ENCODE measurements around the gene CLIC4. TPM values are rescaled to one million over a fixed set of nuclear protein-coding genes. Genes with fewer than 3 reads are reported as not detected.

Gene CLIC4
- total and polyA plus RNA-seq, 2 experiments from 2014 or later = 92.5 to 308 TPM

GRCh38 chr1:24868016-24868875 is 123.0 kb downstream of the CLIC4 start:
- Histone ChIP-seq H2AFZ (no peak overlapping the region), H4K20me1 (replicated peaks; ENCODE audit: insufficient read depth) (no peaks in the 10 kb centered on the region), H3K4me3 (no peak overlapping the region), H3K4me1 (ENCODE audit: insufficient read depth) (0 out of 2 replicates have a peak, but pooled peaks cover 9% of the 10 kb centered on the region), H3K79me2 (replicated peaks; ENCODE audit: insufficient read depth) (no peaks in the 10 kb centered on the region), H3K27ac (ENCODE audit: low read depth) (no peak overlapping the region), H3K36me3 (ENCODE audit: insufficient read depth) (no peaks in the 10 kb centered on the region), H3F3A (replicated peaks; ENCODE audit: low read depth) (no peaks in the 10 kb centered on the region), H3K9me2 (ENCODE audit: insufficient read depth) (no peaks in the 10 kb centered on the region), H3K27me3 (ENCODE audit: insufficient read depth) (no peaks in the 10 kb centered on the region), H3K4me2 (no peak overlapping the region)
- Mint-ChIP-seq H3K27me3 (ENCODE audit: insufficient read depth, low read depth, poor library complexity) (peaks cover 15% of the 10 kb centered on the region), H3K9me3 (no peaks in the 10 kb centered on the region), H3K4me3 (no peak overlapping the region), H3K27ac (no peak overlapping the region; the same call in 1 of the 2 replicates), H3K36me3 (ENCODE audit: low read depth) (no peaks in the 10 kb centered on the region), H3K4me1 (peaks cover 14% of the 10 kb centered on the region)
- no peak for ATAC-seq
- DNase-seq (ENCODE audit: low spot score) = no peak
- TF ChIP-seq ETS1 (IDR thresholded peaks at IDR 0.05) (no peak), ZNF114 (CRISPR knock-in tag; IDR thresholded peaks at IDR 0.05) (no peak), STAT1 (IDR thresholded peaks at IDR 0.05; ENCODE audit: unreplicated experiment) (no peak), CREB1 (CRISPR knock-in tag; IDR thresholded peaks at IDR 0.05; ENCODE audit: low read depth) (no peak), REST (IDR thresholded peaks at IDR 0.05; ENCODE audit: unreplicated experiment) (no peak)

- Mint-ChIP-seq H3K27me3 (ENCODE audit: insufficient read depth, low read depth, poor library complexity) (peaks cover 6% of the 10 kb centered on the region), H3K9me3 (no peaks in the 10 kb centered on the region), H3K36me3 (ENCODE audit: low read depth) (no peaks in the 10 kb centered on the region), H3K27ac (no peak overlapping the region), H3K4me3 (no peak overlapping the region), H3K4me1 (peaks cover 4% of the 10 kb centered on the region; the same call in 1 of the 3 replicates)
- H2AFZ ChIP-seq = no peak overlapping the region
- no peak overlapping the region for H3K4me2 ChIP-seq
- no peaks in the 10 kb centered on the region for H3K79me2 ChIP-seq (replicated peaks; ENCODE audit: insufficient read depth)
- H3K27ac ChIP-seq (ENCODE audit: low read depth) = no peak overlapping the region
- no peaks in the 10 kb centered on the region for H3K9me2 ChIP-seq (ENCODE audit: insufficient read depth)
- H3K4me1 ChIP-seq (ENCODE audit: insufficient read depth) = no peaks in the 10 kb centered on the region
- no peaks in the 10 kb centered on the region for H3K36me3 ChIP-seq (ENCODE audit: insufficient read depth)
- no peak for DNase-seq (ENCODE audit: low spot score)
- H4K20me1 ChIP-seq (replicated peaks; ENCODE audit: insufficient read depth) = no peaks in the 10 kb centered on the region
- no peaks in the 10 kb centered on the region for H3K27me3 ChIP-seq (ENCODE audit: insufficient read depth)
- no peaks in the 10 kb centered on the region for H3F3A ChIP-seq (replicated peaks; ENCODE audit: low read depth)
- ATAC-seq = no peak
- no peak overlapping the region for H3K4me3 ChIP-seq
- TF ChIP-seq REST (IDR thresholded peaks at IDR 0.05; ENCODE audit: unreplicated experiment) (no peak), POLR2AphosphoS5 (IDR thresholded peaks at IDR 0.05; ENCODE audit: low read depth) (no peak)
Observed at GRCh38 chr1:24870551-24871195, 125.4 kb downstream of the CLIC4 start.

Measured in GM23338 (cell line).